Upper lobe of left lung (tissue), 4 donors: ENCODE data around the gene TARP.

Experiments
- EP300 ChIP-seq, 4 donors: sonication (generic); formaldehyde crosslinking; IDR thresholded peaks; one replicate each; pipeline ENCODE4 v1.5.1; 2017; ENCODE audit warnings: antibody characterized with exemption in 4 of 4, control low read depth in 2 of 4
- POLR2A ChIP-seq, 4 donors: fragments of 450-650 bp; IDR thresholded peaks; one replicate each; pipeline ENCODE4 v1.5.1; 2016 to 2017; ENCODE audit warnings: antibody characterized with exemption in 4 of 4, mild to moderate bottlenecking in 2 of 4
- TF ChIP-seq, protein P1 (sequence below), 6 experiments: fragments of 450-650 bp in 4 of 6; fragments of 200-600 bp in 2 of 6; sonication (generic) in 2 of 6; IDR thresholded peaks; one replicate each; pipeline ENCODE4 v1.5.1; 2016 to 2019; ENCODE audit warnings: antibody characterized with exemption in 6 of 6

DNA sequence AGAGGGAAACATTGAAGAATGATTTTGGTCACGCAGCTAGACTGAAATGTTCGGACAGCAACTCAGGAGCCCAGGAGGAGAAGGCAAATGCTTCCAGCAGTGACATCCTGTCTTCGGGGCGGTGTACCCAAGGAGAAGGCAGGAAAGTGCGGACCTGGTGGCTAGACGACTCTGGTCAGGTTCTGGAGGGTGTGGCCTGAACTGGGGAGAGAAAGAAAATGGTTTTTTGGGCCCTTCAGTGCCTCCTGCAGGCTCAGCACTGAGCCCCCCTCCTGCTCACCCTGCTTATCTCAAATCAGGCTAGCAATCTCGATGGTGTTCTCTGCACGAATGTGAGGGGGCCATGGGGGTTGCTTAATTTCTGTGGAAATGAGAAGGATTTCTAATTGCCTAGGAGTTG lies 26.7 kb upstream of the TARP start:
- TF ChIP-seq, protein P1, sequence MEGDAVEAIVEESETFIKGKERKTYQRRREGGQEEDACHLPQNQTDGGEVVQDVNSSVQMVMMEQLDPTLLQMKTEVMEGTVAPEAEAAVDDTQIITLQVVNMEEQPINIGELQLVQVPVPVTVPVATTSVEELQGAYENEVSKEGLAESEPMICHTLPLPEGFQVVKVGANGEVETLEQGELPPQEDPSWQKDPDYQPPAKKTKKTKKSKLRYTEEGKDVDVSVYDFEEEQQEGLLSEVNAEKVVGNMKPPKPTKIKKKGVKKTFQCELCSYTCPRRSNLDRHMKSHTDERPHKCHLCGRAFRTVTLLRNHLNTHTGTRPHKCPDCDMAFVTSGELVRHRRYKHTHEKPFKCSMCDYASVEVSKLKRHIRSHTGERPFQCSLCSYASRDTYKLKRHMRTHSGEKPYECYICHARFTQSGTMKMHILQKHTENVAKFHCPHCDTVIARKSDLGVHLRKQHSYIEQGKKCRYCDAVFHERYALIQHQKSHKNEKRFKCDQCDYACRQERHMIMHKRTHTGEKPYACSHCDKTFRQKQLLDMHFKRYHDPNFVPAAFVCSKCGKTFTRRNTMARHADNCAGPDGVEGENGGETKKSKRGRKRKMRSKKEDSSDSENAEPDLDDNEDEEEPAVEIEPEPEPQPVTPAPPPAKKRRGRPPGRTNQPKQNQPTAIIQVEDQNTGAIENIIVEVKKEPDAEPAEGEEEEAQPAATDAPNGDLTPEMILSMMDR (IDR thresholded peaks at IDR 0.05), result no peak
- no peak for TF ChIP-seq EP300 (IDR thresholded peaks at IDR 0.05)
- TF ChIP-seq POLR2A (IDR thresholded peaks at IDR 0.05), result no peak
